CD14-positive monocyte (primary cell): ENCODE results near the gene LIX1L. TPM values are rescaled to one million over a fixed set of nuclear protein-coding genes. Genes with fewer than 3 reads are reported as not detected.

ENCODE experiments used
- DNase-seq, 3 donors: peaks; one replicate each; pipeline ENCODE4 v3.0.0-alpha.2; 2011 to 2022
- H2AFZ ChIP-seq: 2 replicates; pipeline ENCODE4 v1.6.0; 2012; ENCODE audit warnings: mild to moderate bottlenecking, low read depth, low read length, inconsistent platforms; ENCODE audit not compliant: insufficient read depth, poor library complexity, severe bottlenecking
- H3K27ac ChIP-seq, 2 donors: 1 replicate in 1 of 2; 2 replicates in 1 of 2; pipeline ENCODE4 v1.5.1; 2012 to 2013; ENCODE audit warnings: low read length in 2 of 2, control low read depth in 1 of 2, inconsistent platforms in 1 of 2, low read depth in 1 of 2, mild to moderate bottlenecking in 1 of 2
- H3K27me3 ChIP-seq, 2 donors: one replicate each; pipeline versions ENCODE4 v1.6.0 to v1.6.1; 2011 to 2013; ENCODE audit warnings: low read length in 2 of 2; ENCODE audit not compliant: control insufficient read depth in 2 of 2, insufficient read depth in 2 of 2
- H3K36me3 ChIP-seq, 2 donors: replicated peaks in 1 of 2; 1 replicate in 1 of 2; 2 replicates in 1 of 2; pipeline versions ENCODE4 v1.5.1 to v1.6.1; 2012 to 2013; ENCODE audit warnings: low read length in 2 of 2, control low read depth in 1 of 2, inconsistent platforms in 1 of 2, mild to moderate bottlenecking in 1 of 2; ENCODE audit not compliant: insufficient read depth in 2 of 2, control insufficient read depth in 1 of 2
- H3K4me1 ChIP-seq, 2 donors: 1 replicate in 1 of 2; 2 replicates in 1 of 2; pipeline versions ENCODE4 v1.5.1 to v1.6.1; 2012 to 2013; ENCODE audit warnings: low read length in 2 of 2, control low read depth in 1 of 2, inconsistent platforms in 1 of 2, mild to moderate bottlenecking in 1 of 2, moderate library complexity in 1 of 2; ENCODE audit not compliant: insufficient read depth in 2 of 2, control insufficient read depth in 1 of 2
- H3K4me2 ChIP-seq: replicated peaks from 2 replicates; pipeline ENCODE3; 2012; ENCODE audit warnings: low read length, moderate library complexity, mild to moderate bottlenecking; ENCODE audit not compliant: poor library complexity, severe bottlenecking; ENCODE audit errors: extremely low read depth
- H3K4me3 ChIP-seq, 3 experiments: fragments of 200-600 bp in 1 of 3; sonication (generic) in 1 of 3; replicated peaks in 1 of 3; 1 replicate in 2 of 3; 2 replicates in 1 of 3; pipeline ENCODE4 v1.5.1; 2011 to 2013; ENCODE audit warnings: low read length in 3 of 3, mild to moderate bottlenecking in 3 of 3, control low read depth in 2 of 3, low read depth in 2 of 3, inconsistent platforms in 1 of 3, moderate library complexity in 1 of 3
- H3K79me2 ChIP-seq: 2 replicates; pipeline ENCODE4 v1.6.0; 2012; ENCODE audit warnings: mild to moderate bottlenecking, control low read depth, inconsistent platforms, low read length, moderate library complexity; ENCODE audit not compliant: insufficient read depth
- H3K9ac ChIP-seq: 2 replicates; pipeline ENCODE4 v1.6.0; 2017; ENCODE audit warnings: low read length, mild to moderate bottlenecking; ENCODE audit not compliant: insufficient read depth, poor library complexity, severe bottlenecking
- H3K9me3 ChIP-seq, 2 donors: replicated peaks in 1 of 2; 1 replicate in 1 of 2; 2 replicates in 1 of 2; pipeline versions ENCODE4 v1.5.1 to v1.6.1; 2012 to 2013; ENCODE audit warnings: low read length in 2 of 2, control low read depth in 1 of 2; ENCODE audit not compliant: control insufficient read depth in 1 of 2, insufficient read depth in 1 of 2
- H4K20me1 ChIP-seq: 2 replicates; pipeline ENCODE4 v1.6.0; 2012; ENCODE audit warnings: mild to moderate bottlenecking, low read length, control low read depth, moderate library complexity; ENCODE audit not compliant: insufficient read depth
- H3K27ac Mint-ChIP-seq, 7 donors: one replicate each; pipeline ENCODE4 v1.8.0; 2020; ENCODE audit warnings: mild to moderate bottlenecking in 7 of 7, mixed read lengths in 7 of 7, moderate library complexity in 6 of 7, inconsistent platforms in 2 of 7
- H3K27me3 Mint-ChIP-seq, 3 donors: one replicate each; pipeline ENCODE4 v1.8.0; 2021 to 2022; ENCODE audit warnings: low read depth in 3 of 3, mild to moderate bottlenecking in 3 of 3, mixed read lengths in 3 of 3, moderate library complexity in 3 of 3, inconsistent platforms in 1 of 3
- H3K36me3 Mint-ChIP-seq, 2 donors: one replicate each; pipeline ENCODE4 v1.8.0; 2020; ENCODE audit warnings: mixed read lengths in 2 of 2, inconsistent platforms in 1 of 2, mild to moderate bottlenecking in 1 of 2
- H3K4me1 Mint-ChIP-seq: one replicate; pipeline ENCODE4 v1.8.0; 2020; ENCODE audit warnings: mild to moderate bottlenecking, mixed read lengths
- H3K4me3 Mint-ChIP-seq, 2 donors: one replicate each; pipeline ENCODE4 v1.8.0; 2020; ENCODE audit warnings: mild to moderate bottlenecking in 2 of 2, mixed read lengths in 2 of 2, moderate library complexity in 1 of 2
- H3K9me3 Mint-ChIP-seq, 7 donors: one replicate each; pipeline ENCODE4 v1.8.0; 2020 to 2022; ENCODE audit warnings: mixed read lengths in 7 of 7, mild to moderate bottlenecking in 6 of 7, moderate library complexity in 6 of 7, inconsistent platforms in 2 of 7
- WGBS: methylation state at CpG from one replicate; pipeline ENCODE4 v1.1.5; 2013; ENCODE audit warnings: missing lambda C conversion rate; ENCODE audit not compliant: insufficient coverage; 5-methylcytosine and 5-hydroxymethylcytosine counted together
- intact Hi-C, 2 donors: fragments of 100-400 bp; cut with micrococcal nuclease; formaldehyde crosslinking; loops; one replicate each; pipeline versions ENCODE4 v1.15.0 to v1.15.1; 2023
- polyA plus RNA-seq, 3 donors: library from polyadenylated mRNA; depleted of rRNA in 1 of 3; unstranded in 2 of 3; stranded (reverse) in 1 of 3; fragments of 300-500 nt in 2 of 3; fragments of >200 nt in 1 of 3; fragmentation: Illumina TruSeq in 2 of 3; gene quantifications; 1 replicate in 2 of 3; 2 replicates in 1 of 3; pipeline ENCODE4 v1.2.3, GENCODE V29; 2012 to 2021
- TF ChIP-seq, protein P1 (sequence below): fragments of 200-600 bp; IDR thresholded peaks from one replicate; pipeline ENCODE4 v1.8.0; 2022; ENCODE audit warnings: antibody characterized with exemption, mild to moderate bottlenecking

LIX1L gene
- polyA plus RNA-seq, 3 donors, result 6.3 to 13.6 (median 8.5) TPM

DNA sequence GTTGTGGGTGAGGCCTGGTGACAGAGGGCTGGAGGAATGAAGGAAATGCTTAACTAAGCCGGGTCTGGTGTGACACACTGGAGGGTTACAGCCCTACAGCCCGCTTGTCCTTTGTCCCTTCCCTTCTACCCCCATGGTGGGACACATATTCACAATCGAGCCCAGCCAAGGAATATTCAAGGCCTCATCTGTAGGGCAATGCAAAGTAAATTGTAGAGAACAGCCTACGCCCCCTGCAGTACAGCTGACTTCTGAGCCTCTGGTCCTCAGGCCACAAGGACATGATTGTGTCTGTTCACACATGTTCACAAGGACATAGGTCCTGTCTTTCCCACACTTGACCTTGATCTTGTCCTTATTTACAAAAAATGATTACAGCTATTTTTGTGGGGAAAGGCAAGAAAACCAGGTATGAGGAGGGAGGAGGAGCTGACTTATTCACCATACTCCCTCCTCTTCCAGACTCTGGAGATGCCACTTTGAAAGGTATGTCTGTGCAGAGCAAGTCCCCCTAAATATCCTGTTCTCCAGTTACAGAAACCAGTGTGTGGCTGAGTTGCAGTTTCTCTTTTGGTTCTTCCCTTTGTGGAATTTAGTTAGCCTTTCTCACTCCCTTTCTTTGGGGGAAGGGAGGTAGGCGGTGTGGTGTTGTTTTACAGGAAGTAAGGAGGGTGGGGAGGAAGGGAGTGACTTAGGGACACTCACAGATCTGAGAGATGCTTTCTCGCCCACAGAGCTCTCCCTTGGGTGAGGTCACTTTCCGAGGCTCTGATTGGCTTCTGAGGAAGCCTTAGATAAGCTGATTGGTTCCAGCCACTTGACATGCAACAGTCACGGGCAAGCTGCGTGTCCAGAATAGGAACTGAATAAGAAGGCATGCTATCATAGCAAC lies 21.3 kb upstream of the LIX1L start:
- peaks cover 18% of the 10 kb centered on the region for H3K79me2 ChIP-seq
- H3K9me3 ChIP-seq, result no peaks in the 10 kb centered on the region
- peak overlapping the region; percentile 85 to 99 for H3K27ac ChIP-seq
- H3K4me1 ChIP-seq, result peaks cover 55 to 71% of the 10 kb centered on the region in 2 donors
- peak overlapping the region; percentile 18 for H2AFZ ChIP-seq
- peaks cover 9 to 15% of the 10 kb centered on the region in 2 donors for H3K36me3 Mint-ChIP-seq
- peak; percentile 98 to 100 (median 100) for DNase-seq
- H3K4me3 ChIP-seq, result peak overlapping the region; percentile 26 to 74 (median 69)
- peaks cover 29% of the 10 kb centered on the region for H3K4me1 Mint-ChIP-seq
- WGBS, result 7% methylated on average over 6 of the region's 9 CpGs
- TF ChIP-seq, protein P1, sequence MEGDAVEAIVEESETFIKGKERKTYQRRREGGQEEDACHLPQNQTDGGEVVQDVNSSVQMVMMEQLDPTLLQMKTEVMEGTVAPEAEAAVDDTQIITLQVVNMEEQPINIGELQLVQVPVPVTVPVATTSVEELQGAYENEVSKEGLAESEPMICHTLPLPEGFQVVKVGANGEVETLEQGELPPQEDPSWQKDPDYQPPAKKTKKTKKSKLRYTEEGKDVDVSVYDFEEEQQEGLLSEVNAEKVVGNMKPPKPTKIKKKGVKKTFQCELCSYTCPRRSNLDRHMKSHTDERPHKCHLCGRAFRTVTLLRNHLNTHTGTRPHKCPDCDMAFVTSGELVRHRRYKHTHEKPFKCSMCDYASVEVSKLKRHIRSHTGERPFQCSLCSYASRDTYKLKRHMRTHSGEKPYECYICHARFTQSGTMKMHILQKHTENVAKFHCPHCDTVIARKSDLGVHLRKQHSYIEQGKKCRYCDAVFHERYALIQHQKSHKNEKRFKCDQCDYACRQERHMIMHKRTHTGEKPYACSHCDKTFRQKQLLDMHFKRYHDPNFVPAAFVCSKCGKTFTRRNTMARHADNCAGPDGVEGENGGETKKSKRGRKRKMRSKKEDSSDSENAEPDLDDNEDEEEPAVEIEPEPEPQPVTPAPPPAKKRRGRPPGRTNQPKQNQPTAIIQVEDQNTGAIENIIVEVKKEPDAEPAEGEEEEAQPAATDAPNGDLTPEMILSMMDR, result peak; percentile 22
- H3K27me3 Mint-ChIP-seq, result peaks cover 0 to 2% (median 0%) of the 10 kb centered on the region in 3 donors
- intact Hi-C loops, result loop anchor here (1.0 to 5.0 kb wide), 3 partner anchors 8 to 62 kb away; partner anchors contain the start of gene PEX11B (in 1 of the 2)
- H3K36me3 ChIP-seq, result peaks cover 0 to 6% of the 10 kb centered on the region in 2 donors
- no peak overlapping the region for H3K4me3 Mint-ChIP-seq
- H3K9ac ChIP-seq, result peak overlapping the region; percentile 74
- H3K27ac Mint-ChIP-seq, result no peak overlapping the region
- no peaks in the 10 kb centered on the region for H3K27me3 ChIP-seq
- peak overlapping the region; percentile 84 for H3K4me2 ChIP-seq
- H3K9me3 Mint-ChIP-seq, result no peaks in the 10 kb centered on the region
- no peaks in the 10 kb centered on the region for H4K20me1 ChIP-seq

DNA sequence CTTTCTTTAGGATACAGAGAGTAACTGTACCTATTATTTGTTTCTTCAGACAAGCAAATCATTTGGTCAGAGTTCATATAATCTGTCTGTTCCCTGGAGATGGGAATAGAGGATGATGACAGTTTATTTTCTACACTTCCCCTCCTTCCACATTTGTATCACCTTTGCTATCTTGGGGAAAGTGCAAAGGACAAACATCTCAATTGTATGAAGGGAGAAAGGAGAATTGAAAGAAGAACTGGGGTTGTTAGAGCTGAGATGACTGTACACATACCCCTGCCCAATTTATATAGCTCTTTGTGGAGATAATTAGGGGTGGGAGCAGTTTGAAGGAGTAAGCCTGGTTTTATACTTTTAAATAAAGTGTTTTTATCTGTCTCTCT lies 20.6 kb upstream of the LIX1L start:
- Histone ChIP-seq H3K9ac (peak overlapping the region; percentile 74), H3K4me2 (peak overlapping the region; percentile 84), H3K9me3 (no peaks in the 10 kb centered on the region), H4K20me1 (no peaks in the 10 kb centered on the region), H3K27ac (peak overlapping the region; percentile 85 to 99), H3K36me3 (peaks cover 0 to 6% of the 10 kb centered on the region in 2 donors), H2AFZ (peak overlapping the region; percentile 18), H3K4me3 (peak overlapping the region; percentile 26 to 74 (median 69)), H3K79me2 (peaks cover 18% of the 10 kb centered on the region), H3K27me3 (no peaks in the 10 kb centered on the region), H3K4me1 (peaks cover 49 to 65% of the 10 kb centered on the region in 2 donors)
- peaks cover 0 to 2% (median 0%) of the 10 kb centered on the region in 3 donors for H3K27me3 Mint-ChIP-seq
- no peak overlapping the region for H3K27ac Mint-ChIP-seq
- TF ChIP-seq, protein P1, result no peak
- peaks cover 23% of the 10 kb centered on the region for H3K4me1 Mint-ChIP-seq
- no peaks in the 10 kb centered on the region for H3K9me3 Mint-ChIP-seq
- intact Hi-C loops, result loop anchor here (1.0 to 5.0 kb wide), 3 partner anchors 9 to 61 kb away; partner anchors contain the start of gene PEX11B (in 1 of the 2)
- peaks cover 7 to 17% of the 10 kb centered on the region in 2 donors for H3K36me3 Mint-ChIP-seq
- peak overlapping the region in 1 of 2 donors; percentile 56 for H3K4me3 Mint-ChIP-seq
- DNase-seq, result no peak
